Measurements from ENCODE around the gene NKX2-8. TPM values are rescaled to one million over a fixed set of nuclear protein-coding genes. Genes with fewer than 3 reads are reported as not detected.

Gene NKX2-8
- total and polyA plus RNA-seq, 2 of the 13 experiments (the other 11 are each of a cell fraction or from before 2014, with no cell fraction given), result not detected

GRCh38 chr14:36583242-36583892, 953 bp upstream of the NKX2-8 start:
- POLR2A ChIA-PET, result no interaction called here
- no TSS peak for BruUV-seq (replicated peaks)
- in situ Hi-C loops (cut with HindIII; ENCODE audit: extremely low pct_ligation_motif_present, low pct_unique_long_range_greater_than_20kb), result no loop called here
- intact Hi-C loops (cut with micrococcal nuclease; ENCODE audit: unreplicated experiment), result no loop called here
- 0 out of 2 replicates have a peak, but pooled peaks cover 4% of the 10 kb centered on the region for H3K9me3 ChIP-seq (ENCODE audit: low read length)
- ATAC-seq, result no peak
- no peak overlapping the region for H3K9ac ChIP-seq (ENCODE audit: insufficient read depth, low read depth, low read length)
- no peak for DNase-seq (ENCODE audit: low spot score)
- H3K27ac ChIP-seq (ENCODE audit: extremely low read length, insufficient read depth, low read length), result no peak overlapping the region
- H3K4me2 ChIP-seq (ENCODE audit: low read depth, low read length), result no peak overlapping the region
- no peaks in the 10 kb centered on the region for H4K20me1 ChIP-seq (ENCODE audit: insufficient read depth, low read length)
- CTCF ChIA-PET (ENCODE audit: low intra/inter-chr PET ratio, low total read pairs), result no interaction called here
- H3K27me3 ChIP-seq (ENCODE audit: control insufficient read depth in 1 of 2, insufficient read depth in 2 of 2, low read length in 2 of 2), result peaks cover 2 to 4% of the 10 kb centered on the region in 2 experiments; a peak in 2 of 5 replicates
- FAIRE-seq, result no peak
- no peak for TF ChIP-seq XBP1 (CRISPR knock-in tag; IDR thresholded peaks at IDR 0.05)
- 0 out of 2 replicates have a peak, but pooled peaks have one; percentile 21 for TF ChIP-seq ZNF605 (CRISPR knock-in tag; IDR thresholded peaks at IDR 0.05)
- no peaks in the 10 kb centered on the region for H3K79me2 ChIP-seq (ENCODE audit: insufficient read depth, low read length)
- no peaks in the 10 kb centered on the region for H3K36me3 ChIP-seq (replicated peaks in 1 of 2; ENCODE audit: control insufficient read depth in 1 of 2, insufficient read depth in 2 of 2, low read length in 2 of 2)
- H3K4me1 ChIP-seq (ENCODE audit: insufficient read depth, low read length), result peaks cover 11% of the 10 kb centered on the region
- no peak overlapping the region for H3K4me3 ChIP-seq (replicated peaks in 1 of 3; ENCODE audit: insufficient read depth in 1 of 3, low read depth in 2 of 3, low read length in 3 of 3)
- no peak overlapping the region for H2AFZ ChIP-seq (ENCODE audit: low read length)
- WGBS (ENCODE audit: low lambda C conversion rate), result 85% methylated on average over 33 of the region's 33 CpGs

DNA sequence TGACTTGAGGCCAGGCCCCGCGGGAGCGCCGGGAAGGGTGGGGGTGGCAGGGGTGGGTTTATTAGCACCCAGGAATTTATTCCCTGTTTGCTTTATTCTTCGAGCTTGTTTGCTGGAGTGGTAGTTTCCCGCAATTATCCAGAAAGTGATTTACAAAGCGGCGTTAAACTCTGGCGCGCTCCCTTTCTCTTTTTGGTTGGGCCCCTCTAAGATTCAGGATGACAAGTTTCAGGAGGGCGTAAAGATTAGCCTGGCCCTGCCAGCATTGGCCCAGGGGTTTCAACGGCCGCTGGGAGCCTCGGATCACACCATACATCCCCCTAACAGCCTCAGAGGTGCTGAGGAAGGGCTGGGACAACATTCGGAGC, 444 bp upstream of the NKX2-8 start:
- no peak for TF ChIP-seq NRL (CRISPR knock-in tag; IDR thresholded peaks at IDR 0.05; ENCODE audit: borderline replicate concordance)
- no peak for TF ChIP-seq ZBTB37 (CRISPR knock-in tag; IDR thresholded peaks at IDR 0.05)
- TF ChIP-seq PLRG1 (conservative IDR thresholded peaks at IDR 0.05), result no peak
- no peak for TF ChIP-seq ZNF770 (CRISPR knock-in tag; IDR thresholded peaks at IDR 0.05)
- H4K20me1 ChIP-seq (ENCODE audit: insufficient read depth, low read length), result no peaks in the 10 kb centered on the region
- BruUV-seq (replicated peaks), result no TSS peak
- ChIA-PET POLR2A (no interaction called here), CTCF (ENCODE audit: low intra/inter-chr PET ratio, low total read pairs) (no interaction called here)
- H3K9me3 ChIP-seq (ENCODE audit: low read length), result 0 out of 2 replicates have a peak, but pooled peaks cover 4% of the 10 kb centered on the region
- DNase-seq (ENCODE audit: low spot score), result no peak
- in situ Hi-C loops (cut with HindIII; ENCODE audit: extremely low pct_ligation_motif_present, low pct_unique_long_range_greater_than_20kb) (no loop called here), intact Hi-C loops (cut with micrococcal nuclease; ENCODE audit: unreplicated experiment) (no loop called here)
- H3K27ac ChIP-seq (ENCODE audit: extremely low read length, insufficient read depth, low read length), result no peak overlapping the region
- peaks cover 2 to 4% of the 10 kb centered on the region in 2 experiments; a peak in 2 of 5 replicates for H3K27me3 ChIP-seq (ENCODE audit: control insufficient read depth in 1 of 2, insufficient read depth in 2 of 2, low read length in 2 of 2)
- no peak overlapping the region for H3K4me3 ChIP-seq (replicated peaks in 1 of 3; ENCODE audit: insufficient read depth in 1 of 3, low read depth in 2 of 3, low read length in 3 of 3)
- 78% methylated on average over 15 of the region's 15 CpGs for WGBS (ENCODE audit: low lambda C conversion rate)
- H3K4me2 ChIP-seq (ENCODE audit: low read depth, low read length), result no peak overlapping the region
- H3K4me1 ChIP-seq (ENCODE audit: insufficient read depth, low read length), result peaks cover 11% of the 10 kb centered on the region
- FAIRE-seq, result no peak
- H2AFZ ChIP-seq (ENCODE audit: low read length), result no peak overlapping the region
- H3K9ac ChIP-seq (ENCODE audit: insufficient read depth, low read depth, low read length), result no peak overlapping the region
- no peak for ATAC-seq
- H3K79me2 ChIP-seq (ENCODE audit: insufficient read depth, low read length), result no peaks in the 10 kb centered on the region
- H3K36me3 ChIP-seq (replicated peaks in 1 of 2; ENCODE audit: control insufficient read depth in 1 of 2, insufficient read depth in 2 of 2, low read length in 2 of 2), result no peaks in the 10 kb centered on the region
